HG03558 (cell line): ENCODE data around the gene DRD1.

Experiments used
- ATAC-seq: cut with Tn5 transposase; IDR thresholded peaks from one replicate; pipeline ENCODE4 v1.9.1; 2021; ENCODE audit warnings: moderate number of reproducible peaks; ENCODE audit not compliant: unreplicated experiment; ENCODE audit errors: extremely low read depth

DRD1 gene

DNA sequence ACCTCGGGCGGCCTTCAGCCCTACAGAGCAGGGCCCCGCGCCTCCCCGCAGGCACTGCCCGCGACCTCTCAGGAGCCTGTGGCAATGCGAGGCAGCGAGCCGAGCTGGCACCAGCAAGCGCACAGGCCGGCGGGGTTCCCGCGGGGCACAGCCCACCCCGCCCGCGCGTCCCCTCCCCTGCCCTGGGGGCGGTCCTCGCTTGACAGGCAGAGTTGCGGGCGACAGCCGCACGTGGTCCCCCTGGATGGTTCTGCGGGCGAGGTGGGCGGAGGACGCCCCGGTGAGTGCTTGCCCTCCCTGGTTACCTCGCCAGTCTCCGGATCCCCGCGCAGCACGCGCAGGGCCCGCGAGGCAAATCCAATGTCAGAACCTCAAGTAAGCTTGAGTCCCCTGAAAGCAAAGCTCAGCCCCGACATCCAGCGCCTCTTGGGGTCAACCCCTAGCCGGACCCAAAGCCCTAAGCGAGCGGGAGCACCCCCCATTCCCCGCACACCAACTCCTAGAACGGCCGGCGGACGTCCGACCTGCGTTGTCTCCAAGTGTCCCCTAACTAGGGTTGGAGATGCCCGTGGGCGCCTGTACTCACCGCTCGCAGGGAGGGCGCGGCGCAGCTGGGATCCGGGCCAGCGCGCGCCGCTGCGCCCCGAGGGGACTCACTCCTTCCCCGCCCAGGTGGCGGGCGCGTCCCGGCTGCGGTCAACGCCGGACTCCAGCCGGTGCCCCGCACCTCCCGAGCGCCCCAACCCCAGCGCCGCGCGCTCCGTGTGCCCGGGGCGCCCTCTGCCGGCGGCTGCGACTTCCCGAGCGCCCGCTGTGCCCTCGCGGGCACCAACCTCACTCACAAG, at the start of gene DRD1:
DRD1 (minus strand) TSS at position 123 of the 845 bp plus-strand sequence. CDS start 1,083 bp downstream, outside the sequence.
- ATAC-seq: no peak

DNA sequence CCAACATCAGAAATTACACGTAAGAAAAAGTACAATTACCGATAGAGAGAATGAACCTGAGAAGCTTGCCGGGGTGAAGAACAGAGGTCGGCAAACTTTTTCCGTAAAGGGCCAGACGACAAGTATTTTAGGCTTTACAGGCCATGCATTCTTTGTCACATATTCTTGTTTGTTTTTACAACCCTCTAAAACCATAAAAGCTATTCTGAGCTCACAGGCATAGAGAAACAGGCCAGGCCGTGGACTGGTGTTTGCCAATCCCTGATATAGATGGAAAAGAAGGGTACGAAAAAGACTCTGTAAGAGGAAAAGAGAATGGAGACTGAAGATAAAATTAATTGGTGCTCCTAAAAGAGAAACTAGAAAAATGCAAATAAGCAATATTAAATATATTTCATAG, 49.7 kb upstream of the DRD1 start:
- ATAC-seq: no peak

- ATAC-seq: no peak
Observed at GRCh38 chr5:175493260-175493659, 49.3 kb upstream of the DRD1 start.

DNA sequence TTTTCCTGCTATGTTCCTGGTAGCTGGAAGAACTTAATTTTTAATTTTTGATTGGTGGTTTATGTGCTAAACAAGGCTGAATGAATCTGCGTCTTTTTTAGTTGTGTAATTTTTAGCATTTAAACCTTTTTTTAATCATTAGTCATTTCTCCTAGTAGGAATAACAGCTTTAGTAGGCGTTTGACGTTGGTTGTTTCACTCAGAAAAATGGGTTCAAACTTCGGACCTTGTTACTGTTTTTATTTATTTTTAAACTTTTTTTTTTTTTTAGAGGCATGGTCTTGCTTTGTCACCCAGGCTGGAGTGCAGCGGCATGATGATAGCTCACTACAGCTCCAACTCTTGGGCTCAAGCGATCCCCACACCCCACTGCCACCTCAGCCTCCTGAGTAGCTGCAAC, 47.2 kb upstream of the DRD1 start:
- no peak for ATAC-seq

DNA sequence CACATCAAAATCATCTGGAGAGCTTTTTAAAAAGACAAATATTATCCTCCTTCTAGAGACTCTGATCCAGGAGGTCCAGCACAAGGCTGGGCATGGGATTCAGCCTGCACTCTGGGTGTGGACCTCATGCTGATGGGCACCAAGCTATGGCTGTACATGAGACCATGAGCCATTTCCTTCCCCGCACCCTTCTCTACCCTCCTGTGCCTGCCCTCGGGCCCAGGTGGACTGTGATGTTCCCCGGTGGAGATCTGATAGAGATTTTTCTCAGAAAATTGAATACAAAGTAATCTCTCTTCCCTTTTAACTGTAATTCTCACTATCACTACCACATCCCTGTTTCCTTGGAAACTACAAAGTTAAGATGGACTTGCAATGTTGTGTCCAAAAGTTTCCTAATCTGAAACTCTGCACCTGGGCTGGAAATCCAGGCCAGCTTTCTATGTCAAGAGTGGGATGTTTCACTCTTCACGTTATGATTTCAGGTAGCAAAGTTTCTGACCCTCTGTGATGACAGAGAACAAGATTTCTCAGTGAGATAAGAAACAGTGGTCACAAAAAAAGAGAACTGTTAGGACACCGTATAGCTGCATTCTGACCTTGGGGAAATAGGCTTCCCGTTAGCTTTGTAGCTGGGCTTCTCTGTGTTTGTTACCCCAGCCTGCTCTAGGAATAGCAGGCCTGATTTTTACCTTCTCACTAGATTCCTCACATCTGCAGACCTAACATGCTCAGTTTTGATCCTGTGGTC, 45.9 kb upstream of the DRD1 start:
- ATAC-seq: no peak

GRCh38 chr5:175487514-175488222, 43.7 kb upstream of the DRD1 start:
- ATAC-seq: no peak

GRCh38 chr5:175485631-175486030, 41.6 kb upstream of the DRD1 start:
- no peak for ATAC-seq

- ATAC-seq: no peak
Observed at GRCh38 chr5:175484829-175485228, 40.8 kb upstream of the DRD1 start.

DNA sequence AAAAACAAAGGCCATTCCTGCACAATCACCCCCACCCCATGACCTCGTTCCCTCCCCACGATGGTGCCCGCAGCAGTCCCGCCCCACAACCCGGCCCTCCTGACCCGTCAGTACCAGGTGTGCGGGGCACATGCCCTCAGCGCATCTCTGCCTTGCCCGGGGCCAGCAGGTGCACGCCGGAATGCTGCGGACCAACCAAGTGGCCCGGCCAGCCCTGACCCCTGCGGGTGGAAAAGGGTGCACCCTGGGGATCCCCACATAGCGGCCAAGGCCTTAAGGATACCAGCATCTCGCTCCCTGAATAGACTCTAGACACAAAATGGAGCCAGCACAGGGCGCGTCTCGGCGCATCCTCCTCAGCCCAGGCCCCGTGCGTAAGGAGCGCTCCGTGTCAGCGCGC, 40.3 kb upstream of the DRD1 start:
- ATAC-seq: no peak

- ATAC-seq: no peak
Observed at GRCh38 chr5:175483337-175483736, 39.4 kb upstream of the DRD1 start.

- no peak for ATAC-seq
Observed at GRCh38 chr5:175479125-175479881, 35.3 kb upstream of the DRD1 start.

- ATAC-seq: no peak
Observed at GRCh38 chr5:175478384-175479124, 34.6 kb upstream of the DRD1 start, which contains the start of gene SFXN1. Gene SFXN1, plus strand, starts transcription at chr5:175478560. Its CDS starts 13,544 bp downstream, at chr5:175492104.

DNA sequence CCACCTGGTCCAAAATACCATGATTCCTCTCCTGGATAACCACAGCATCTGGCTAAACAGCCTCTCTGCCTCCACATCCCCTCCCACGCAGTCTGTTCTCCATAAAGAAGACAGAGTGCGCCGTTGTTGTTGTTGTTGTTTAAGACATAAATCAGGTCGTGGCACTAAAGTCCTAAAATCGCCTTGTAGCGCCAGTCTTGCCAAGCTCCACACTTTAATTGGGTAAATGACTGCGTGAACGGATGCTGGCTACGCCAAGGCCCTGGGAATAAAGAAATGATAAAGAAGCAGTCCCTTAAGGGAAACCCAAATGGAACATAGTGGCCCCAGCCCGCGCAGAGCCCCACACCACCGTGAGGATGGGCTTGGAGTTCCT, 34.0 kb upstream of the DRD1 start:
- no peak for ATAC-seq

DNA sequence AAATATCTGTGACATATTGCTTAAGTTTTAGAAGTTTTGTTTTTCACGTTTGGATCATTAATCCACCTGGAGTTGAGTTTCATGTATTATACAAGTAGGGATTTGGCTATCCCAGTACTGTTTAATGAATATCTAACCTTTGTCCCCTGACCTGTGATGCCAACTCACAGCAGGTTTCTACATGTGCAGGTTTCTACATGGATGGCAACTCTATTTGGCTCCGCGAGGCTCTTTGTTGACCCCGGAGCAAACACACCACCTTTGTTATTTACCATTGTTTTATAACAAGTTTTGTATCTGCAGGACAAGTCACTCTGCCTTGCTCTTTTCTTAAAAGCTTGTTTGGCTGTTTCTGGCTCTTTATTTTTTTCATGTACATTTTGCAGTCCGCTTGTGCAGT, 33.5 kb upstream of the DRD1 start:
- no peak for ATAC-seq

DNA sequence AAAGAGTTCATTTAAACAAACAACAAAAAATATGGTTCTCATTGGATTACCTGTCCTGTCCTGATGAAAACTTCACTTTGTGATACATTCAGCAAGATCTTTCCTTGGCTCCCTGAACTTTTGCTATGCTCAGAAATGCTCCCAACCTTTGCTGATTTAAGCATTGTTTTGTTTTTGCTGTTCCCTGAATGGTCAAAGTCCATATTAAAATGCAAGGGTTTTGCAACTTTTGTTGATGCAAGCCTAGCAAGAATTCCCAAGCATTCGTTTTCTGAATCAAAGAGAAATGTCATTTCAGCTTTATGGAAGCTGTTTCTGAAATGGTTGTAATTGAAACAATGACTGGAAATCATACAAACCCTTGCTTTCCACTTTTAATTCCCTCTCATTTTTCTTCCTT, 31.3 kb upstream of the DRD1 start:
- no peak for ATAC-seq

DNA sequence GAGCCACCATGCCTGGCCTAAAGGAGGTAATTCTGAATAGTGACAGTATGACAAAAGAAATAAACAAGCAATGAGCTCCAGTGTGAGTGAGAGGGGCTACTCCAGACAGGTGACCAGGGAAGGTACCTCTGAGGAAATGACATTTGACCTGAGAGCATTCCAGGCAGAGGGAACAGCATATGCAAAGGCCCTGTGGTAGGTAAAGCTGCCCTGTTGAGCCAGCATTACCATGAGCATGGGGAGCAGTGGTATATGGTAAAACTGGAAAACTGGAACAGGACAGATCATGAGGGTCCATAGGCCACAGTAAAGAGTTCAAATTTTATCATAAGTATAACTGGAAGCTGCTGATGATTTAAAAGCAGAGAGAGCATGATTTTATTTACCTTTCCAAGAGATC, 28.4 kb upstream of the DRD1 start:
- ATAC-seq: no peak

DNA sequence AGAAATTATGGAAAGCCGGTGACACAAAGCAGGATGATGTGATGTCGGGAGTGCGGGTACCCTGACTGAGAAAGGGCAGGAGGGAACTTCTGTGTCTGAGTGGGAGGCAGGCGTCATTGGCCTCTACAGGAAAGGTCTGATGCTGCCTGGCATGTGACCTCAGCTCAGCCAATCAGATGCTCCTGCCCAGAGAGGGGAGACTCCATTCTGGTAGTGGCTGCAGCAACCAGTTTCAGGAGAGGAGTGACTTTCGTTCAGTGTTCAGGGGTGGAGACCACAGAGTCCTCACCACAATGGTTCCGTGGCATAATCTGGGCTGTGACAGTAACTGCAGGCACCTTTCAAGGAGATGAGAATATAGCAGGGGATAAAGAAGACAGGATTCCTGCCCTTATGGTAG, 27.6 kb upstream of the DRD1 start:
- ATAC-seq: no peak

DNA sequence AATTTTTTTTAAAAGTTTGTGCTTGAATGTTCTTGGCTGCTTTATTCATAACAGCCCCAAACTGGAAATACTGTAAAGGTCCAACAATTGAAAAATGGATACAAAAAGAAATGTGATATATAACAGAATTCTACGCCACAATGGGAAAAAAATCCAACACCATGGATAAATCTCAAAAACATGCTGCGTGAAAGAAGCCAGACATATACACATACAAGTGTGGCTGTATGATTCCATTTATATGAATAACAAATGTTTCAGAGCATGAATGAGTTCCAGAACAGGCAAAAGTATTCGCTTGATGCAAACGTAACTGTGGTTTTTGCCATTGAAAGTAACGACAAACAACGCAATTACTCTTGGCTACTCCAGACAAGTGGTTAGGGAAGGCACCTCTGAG, 27.2 kb upstream of the DRD1 start:
- no peak for ATAC-seq

- ATAC-seq: no peak
Observed at GRCh38 chr5:175470781-175471180, 26.8 kb upstream of the DRD1 start.

- ATAC-seq: no peak
Observed at GRCh38 chr5:175469916-175470315, 25.9 kb upstream of the DRD1 start.
